Ovary (tissue), 9 donors: Measurements from ENCODE around the gene KRT222. TPM values are rescaled to one million over a fixed set of nuclear protein-coding genes. Genes with fewer than 3 reads are reported as not detected.

Source experiments
- DNase-seq, 5 donors: peaks; one replicate each; pipeline ENCODE4 v3.0.0-alpha.2; 2019 to 2020
- H3K27ac ChIP-seq, 2 donors: fragments of 200-600 bp; one replicate each; pipeline versions ENCODE4 v1.5.1 to v1.8.0; 2019 to 2022
- H3K27me3 ChIP-seq: fragments of 200-600 bp; one replicate; pipeline ENCODE4 v1.8.0; 2022
- H3K36me3 ChIP-seq: fragments of 200-600 bp; sonication (generic); one replicate; pipeline ENCODE4 v1.5.1; 2019
- H3K4me1 ChIP-seq: one replicate; pipeline ENCODE4 v1.8.1; 2013; ENCODE audit warnings: mild to moderate bottlenecking, moderate library complexity; ENCODE audit not compliant: insufficient read depth
- H3K4me3 ChIP-seq: fragments of 200-600 bp; sonication (generic); one replicate; pipeline ENCODE4 v1.5.1; 2017
- H3K9me3 ChIP-seq, 2 donors: fragments of 200-600 bp in 1 of 2; sonication (generic) in 1 of 2; one replicate each; pipeline versions ENCODE4 v1.5.1 to v1.8.1; 2013 to 2019; ENCODE audit warnings: mild to moderate bottlenecking in 1 of 2, moderate library complexity in 1 of 2
- CTCF ChIP-seq, 3 donors: fragments of 450-650 bp in 2 of 3; fragments of 200-600 bp in 1 of 3; IDR thresholded peaks; one replicate each; pipeline versions ENCODE4 v1.5.1 to v1.8.0; 2016 to 2022; ENCODE audit warnings: antibody characterized with exemption in 3 of 3, mild to moderate bottlenecking in 1 of 3
- EP300 ChIP-seq: sonication (generic); formaldehyde crosslinking; IDR thresholded peaks from one replicate; pipeline ENCODE4 v1.6.1; 2017; ENCODE audit warnings: antibody characterized with exemption
- POLR2A ChIP-seq: fragments of 450-650 bp; IDR thresholded peaks from one replicate; pipeline ENCODE4 v1.6.1; 2017; ENCODE audit warnings: antibody characterized with exemption, mild to moderate bottlenecking, moderate library complexity
- WGBS, 3 donors: extraction: QIAGEN DNeasy Blood & Tissue Kit in 1 of 3; methylation state at CpG; one replicate each; pipeline versions ENCODE4 v1.1.5 to v1.1.7; 2013 to 2017; 5-methylcytosine and 5-hydroxymethylcytosine counted together
- intact Hi-C, 4 donors: fragments of 100-400 bp; cut with DNase I; formaldehyde crosslinking; loops; one replicate each; pipeline versions ENCODE4 v1.11.0 to v1.15.1; 2022 to 2023
- polyA plus RNA-seq, 2 donors: library from polyadenylated mRNA; stranded (reverse); fragments of 200-250 nt in 1 of 2; fragments of 350-450 nt in 1 of 2; fragmentation: Illumina TruSeq in 1 of 2; extraction: RNeasy Lipid Tissue Mini Kit (QIAGEN cat#74804) in 1 of 2; gene quantifications; one replicate each; pipeline ENCODE4 v1.2.3, GENCODE V29; 2013 to 2014
- total RNA-seq, 7 donors: library from RNA; depleted of rRNA in 2 of 7; stranded (reverse); fragments of >200 nt in 2 of 7; fragmentation: NEBNext Ultra II Directional in 3 of 7; extraction: Animal tissue kit (Norgen Biotek cat#: 25700) in 3 of 7; gene quantifications; one replicate each; pipeline versions ENCODE4 v1.1.0 to v1.2.4, GENCODE V29; 2016 to 2023
- donor health status: DM: no; HTN: no; CAD: no; lungs with moderate emphysema.
- donor health status: DM: no; HTN: no; CAD: no.
- donor health status: Bipolar disorder and iron deficiency.
- donor health status: DM: yes; HTN: yes; CAD: no.
- donor health status: DM: no; HTN: no; CAD: no.
- donor health status: DM: yes; HTN: yes; CAD: no.

KRT222 gene
- total and polyA plus RNA-seq, 9 donors: 0.10 to 1.6 (median 0.39) TPM; not detected in 3

- intact Hi-C loops: no loop called here
- peaks cover 6% of the 10 kb centered on the region for H3K4me1 ChIP-seq
Measured at GRCh38 chr17:40645943-40646342, 19.0 kb downstream of the KRT222 start.

DNA sequence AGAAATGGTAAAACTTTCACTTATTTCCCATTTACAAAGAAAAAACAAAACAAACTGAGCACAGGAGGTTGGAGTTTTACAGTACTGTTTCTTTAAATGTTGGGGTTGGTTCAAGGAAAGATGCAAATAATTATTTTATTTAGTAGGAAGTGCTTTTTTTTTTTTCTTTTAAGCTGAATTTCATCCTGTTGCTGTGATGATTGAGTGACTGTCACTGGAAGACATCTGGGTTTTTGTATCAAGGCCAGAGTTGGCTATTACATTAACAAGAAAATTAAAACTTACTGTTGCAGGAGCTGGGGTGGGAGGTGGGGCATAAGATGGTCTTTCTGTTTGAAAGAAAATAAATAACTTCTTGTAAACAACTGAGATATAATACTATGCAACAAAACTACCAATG is 19.7 kb downstream of the KRT222 start:
- Histone ChIP-seq H3K4me3 (no peak overlapping the region), H3K27me3 (no peaks in the 10 kb centered on the region), H3K9me3 (no peaks in the 10 kb centered on the region), H3K36me3 (no peaks in the 10 kb centered on the region), H3K4me1 (peaks cover 6% of the 10 kb centered on the region), H3K27ac (no peak overlapping the region)
- intact Hi-C loops: no loop called here
- no peak for DNase-seq
- TF ChIP-seq CTCF (IDR thresholded peaks at IDR 0.05) (no peak), EP300 (no peak), POLR2A (no peak)

More at GRCh38 chr17:40645943-40646342, 19.0 kb downstream of the KRT222 start:
- Histone ChIP-seq H3K9me3 (no peaks in the 10 kb centered on the region), H3K4me3 (no peak overlapping the region), H3K27me3 (no peaks in the 10 kb centered on the region), H3K27ac (no peak overlapping the region), H3K36me3 (no peaks in the 10 kb centered on the region)
- no peak for DNase-seq
- WGBS, 3 donors: 57 to 64% (median 60%) methylated on average over 2 of the region's 2 CpGs
- TF ChIP-seq CTCF (IDR thresholded peaks at IDR 0.05): no peak
- no peak for TF ChIP-seq EP300
- TF ChIP-seq POLR2A: no peak

- intact Hi-C loops: no loop called here
Measured at GRCh38 chr17:40637931-40638330, 27.0 kb downstream of the KRT222 start.

DNA sequence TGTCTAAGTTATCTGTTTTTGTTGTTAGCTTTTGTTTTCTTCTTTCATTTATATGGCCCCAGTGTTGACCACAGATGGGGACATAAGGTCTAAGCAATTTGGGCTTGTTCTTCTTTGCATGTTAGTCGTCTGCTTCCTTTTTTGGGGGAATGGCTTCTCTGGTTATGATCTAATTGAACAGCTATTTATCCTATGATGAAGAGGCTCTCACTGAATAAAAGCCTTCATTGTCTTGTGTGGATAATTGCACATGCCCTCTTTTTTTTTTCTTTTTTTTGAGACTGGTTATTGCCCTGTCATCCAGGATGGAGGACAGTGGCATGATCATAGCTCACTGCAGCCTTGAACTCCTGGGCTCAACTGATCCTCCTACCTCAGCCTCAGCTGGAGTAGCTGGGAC is 31.1 kb downstream of the KRT222 start:
- Histone ChIP-seq H3K27me3 (no peaks in the 10 kb centered on the region), H3K36me3 (no peaks in the 10 kb centered on the region), H3K4me3 (no peak overlapping the region), H3K4me1 (no peaks in the 10 kb centered on the region), H3K27ac (no peak overlapping the region), H3K9me3 (no peaks in the 10 kb centered on the region)
- intact Hi-C loops: no loop called here
- DNase-seq: no peak
- TF ChIP-seq CTCF (IDR thresholded peaks at IDR 0.05) (no peak), POLR2A (no peak), EP300 (no peak)
- 68 to 81% (median 73%) methylated on average over 1 of the region's 1 CpG for WGBS, 3 donors

More at GRCh38 chr17:40637931-40638330, 27.0 kb downstream of the KRT222 start:
- no peak for DNase-seq
- 77 to 88% (median 80%) methylated on average over 2 of the region's 2 CpGs for WGBS, 3 donors
- no peaks in the 10 kb centered on the region for H3K9me3 ChIP-seq
- H3K27ac ChIP-seq: no peak overlapping the region
- no peaks in the 10 kb centered on the region for H3K4me1 ChIP-seq
- H3K4me3 ChIP-seq: no peak overlapping the region
- H3K36me3 ChIP-seq: no peaks in the 10 kb centered on the region
- no peaks in the 10 kb centered on the region for H3K27me3 ChIP-seq
- TF ChIP-seq EP300: no peak
- TF ChIP-seq CTCF (IDR thresholded peaks at IDR 0.05): no peak
- TF ChIP-seq POLR2A: no peak
